HepG2 (cell line): Measurements from ENCODE around the gene MT1G. TPM values are rescaled to one million over a fixed set of nuclear protein-coding genes. Genes with fewer than 3 reads are reported as not detected.

Experiments used
- ATAC-seq: fragments of 200-7000 bp; cut with Tn5 transposase; 3 replicates; pipeline ENCODE4 v1.9.1; 2020; ENCODE audit warnings: mild to moderate bottlenecking, moderate library complexity
- BruUV-seq: library from RNA; stranded (reverse); fragments of 400-500 nt; replicated peaks from 2 replicates; lab custom pipeline; 2021; lab: Mats Ljungman, UMichigan
- CTCF ChIA-PET: fragments of 300-600 bp; formaldehyde crosslinking; extraction: SDS; loops from one replicate; lab custom pipeline; 2021; ENCODE audit warnings: low total read pairs, inconsistent platforms, low intra/inter-chr PET ratio; lab: Yijun Ruan, JAX
- POLR2A ChIA-PET: fragments of 350-600 bp; sonication (Branson Sonifier 250); formaldehyde crosslinking; loops from one replicate; lab custom pipeline; 2020; ENCODE audit warnings: antibody characterized with exemption, inconsistent platforms; lab: Yijun Ruan, JAX
- DNase-seq: peaks from one replicate; pipeline ENCODE4 v3.0.0-alpha.2; 2015; ENCODE audit warnings: low spot score
- FAIRE-seq: peaks from 3 replicates; lab custom pipeline; 2011; peaks lifted over from hg19 to GRCh38; lab: Jason Lieb, UNC
- H2AFZ ChIP-seq: one replicate; pipeline ENCODE4 v1.6.1; 2011; ENCODE audit warnings: low read length, inconsistent platforms
- H3K27ac ChIP-seq: fragments of 300-600 bp; 3 replicates; pipeline ENCODE4 v1.8.0; 2011; ENCODE audit warnings: mixed run types, mild to moderate bottlenecking, mixed read lengths, low read length, inconsistent platforms; ENCODE audit not compliant: insufficient read depth; ENCODE audit errors: extremely low read length
- H3K27me3 ChIP-seq, 2 experiments: fragments of 200-600 bp in 1 of 2; 2 replicates in 1 of 2; 3 replicates in 1 of 2; pipeline versions ENCODE4 v1.6.0 to v1.8.0; 2011; ENCODE audit warnings: low read length in 2 of 2, mild to moderate bottlenecking in 2 of 2, moderate library complexity in 2 of 2, inconsistent platforms in 1 of 2; ENCODE audit not compliant: insufficient read depth in 2 of 2, control insufficient read depth in 1 of 2
- H3K36me3 ChIP-seq, 2 experiments: fragments of 200-600 bp in 1 of 2; replicated peaks in 1 of 2; 2 replicates in 1 of 2; 3 replicates in 1 of 2; pipeline versions ENCODE4 v1.5.1 to v1.8.0; 2011; ENCODE audit warnings: low read length in 2 of 2, inconsistent platforms in 1 of 2; ENCODE audit not compliant: insufficient read depth in 2 of 2, control insufficient read depth in 1 of 2
- H3K4me1 ChIP-seq: 2 replicates; pipeline ENCODE4 v1.5.1; 2012; ENCODE audit warnings: low read length, inconsistent platforms; ENCODE audit not compliant: insufficient read depth
- H3K4me2 ChIP-seq: 2 replicates; pipeline ENCODE4 v1.6.0; 2011; ENCODE audit warnings: low read depth, low read length, inconsistent platforms
- H3K4me3 ChIP-seq, 3 experiments: fragments of 200-600 bp in 1 of 3; sonication (generic), shearing (Covaris generic) in 1 of 3; replicated peaks in 1 of 3; 2 replicates each; pipeline ENCODE4 v1.5.1; 2011 to 2016; ENCODE audit warnings: low read length in 3 of 3, inconsistent platforms in 2 of 3, low read depth in 2 of 3, mild to moderate bottlenecking in 2 of 3, control low read depth in 1 of 3, mixed read lengths in 1 of 3; ENCODE audit not compliant: insufficient read depth in 1 of 3
- H3K79me2 ChIP-seq: one replicate; pipeline ENCODE4 v1.6.1; 2011; ENCODE audit warnings: low read length, inconsistent platforms; ENCODE audit not compliant: insufficient read depth
- H3K9ac ChIP-seq: 2 replicates; pipeline ENCODE4 v1.6.0; 2011; ENCODE audit warnings: mild to moderate bottlenecking, low read depth, low read length, inconsistent platforms; ENCODE audit not compliant: insufficient read depth
- H3K9me3 ChIP-seq: 2 replicates; pipeline ENCODE4 v1.5.1; 2012; ENCODE audit warnings: mild to moderate bottlenecking, low read length
- H4K20me1 ChIP-seq: 2 replicates; pipeline ENCODE4 v1.6.0; 2011; ENCODE audit warnings: inconsistent platforms, mild to moderate bottlenecking, low read length, moderate library complexity; ENCODE audit not compliant: insufficient read depth
- ARNT ChIP-seq: fragments of 450-650 bp; IDR thresholded peaks from 2 replicates; pipeline ENCODE4 v1.6.1; 2017
- ELF3 ChIP-seq: IDR thresholded peaks from 2 replicates; pipeline ENCODE4 v1.6.1; 2016; ENCODE audit warnings: missing genetic modification reagents, missing compliant biosample characterization
- FOXC1 ChIP-seq: sonication (generic); formaldehyde crosslinking; IDR thresholded peaks from 2 replicates; pipeline ENCODE4 v1.8.0; 2022; ENCODE audit warnings: mild to moderate bottlenecking, missing genetic modification reagents, borderline replicate concordance
- IKZF1 ChIP-seq: fragments of 450-650 bp; IDR thresholded peaks from 2 replicates; pipeline ENCODE4 v1.7.1; 2016
- KMT2A ChIP-seq: sonication (generic); formaldehyde crosslinking; IDR thresholded peaks from 2 replicates; pipeline ENCODE4 v1.4.0; 2020; ENCODE audit warnings: missing genetic modification reagents
- MYC ChIP-seq: sonication (generic); formaldehyde crosslinking; IDR thresholded peaks from 2 replicates; pipeline ENCODE4 v1.9.0; 2021; ENCODE audit warnings: missing genetic modification reagents, borderline replicate concordance
- NFKBIZ ChIP-seq: IDR thresholded peaks from 2 replicates; pipeline ENCODE4 v1.6.1; 2018; ENCODE audit warnings: missing genetic modification reagents, missing compliant biosample characterization
- RAD21 ChIP-seq: fragments of 450-650 bp; formaldehyde crosslinking; IDR thresholded peaks from 2 replicates; pipeline ENCODE4 v1.5.0; 2020; ENCODE audit warnings: mild to moderate bottlenecking
- RBM22 ChIP-seq: fragments of 200-400 bp; formaldehyde crosslinking; optimal IDR thresholded peaks from 2 replicates; pipeline ENCODE3; 2017; ENCODE audit warnings: mild to moderate bottlenecking, low read length, moderate library complexity
- ZC3H13 ChIP-seq: sonication (generic); formaldehyde crosslinking; IDR thresholded peaks from 2 replicates; pipeline ENCODE4 v1.8.1; 2023; ENCODE audit warnings: mild to moderate bottlenecking, missing genetic modification reagents, moderate library complexity
- ZNF12 ChIP-seq: sonication (generic); formaldehyde crosslinking; IDR thresholded peaks from 2 replicates; pipeline ENCODE4 v1.5.0; 2020; ENCODE audit warnings: missing genetic modification reagents
- ZNF225 ChIP-seq: sonication (generic); formaldehyde crosslinking; IDR thresholded peaks from 2 replicates; pipeline ENCODE4 v1.4.0; 2020; ENCODE audit warnings: mild to moderate bottlenecking, missing genetic modification reagents
- ZNF7 ChIP-seq: IDR thresholded peaks from 2 replicates; pipeline ENCODE4 v1.6.1; 2016; ENCODE audit warnings: missing biosample characterization, missing genetic modification reagents
- ZNF703 ChIP-seq: sonication (generic); formaldehyde crosslinking; IDR thresholded peaks from 2 replicates; pipeline ENCODE4 v1.5.1; 2020; ENCODE audit warnings: missing genetic modification reagents, mild to moderate bottlenecking, moderate library complexity, borderline replicate concordance
- ZNF768 ChIP-seq: sonication (generic); formaldehyde crosslinking; IDR thresholded peaks from 2 replicates; pipeline ENCODE4 v1.4.0; 2020; ENCODE audit warnings: missing genetic modification reagents
- ZNF782 ChIP-seq: sonication (generic); formaldehyde crosslinking; IDR thresholded peaks from 2 replicates; pipeline ENCODE4 v1.4.0; 2020; ENCODE audit warnings: missing genetic modification reagents, mild to moderate bottlenecking, borderline replicate concordance
- WGBS: methylation state at CpG from one replicate; pipeline ENCODE4 v1.1.6; 2017; ENCODE audit warnings: low lambda C conversion rate; 5-methylcytosine and 5-hydroxymethylcytosine counted together
- in situ Hi-C: cut with HindIII; loops from 2 replicates; pipeline ENCODE4 v1.10.0; 2017; ENCODE audit warnings: low pct_unique_long_range_greater_than_20kb; ENCODE audit not compliant: extremely low pct_ligation_motif_present
- intact Hi-C: fragments of 100-400 bp; cut with micrococcal nuclease; formaldehyde crosslinking; loops from one replicate; pipeline ENCODE4 v1.10.0; 2022; ENCODE audit not compliant: unreplicated experiment
- polyA plus RNA-seq, 8 experiments: library from polyadenylated mRNA; depleted of rRNA in 3 of 8; stranded (reverse) in 7 of 8; unstranded in 1 of 8; fragments of >200 nt; fragmentation: Illumina TruSeq in 4 of 8; extraction: Trizol in 4 of 8; gene quantifications; 2 replicates each; pipeline versions ENCODE4 v1.2.1 to v1.2.3, GENCODE V29; 2011 to 2016; ENCODE audit warnings: low read depth in 4 of 8, missing spikeins in 1 of 8, mixed read lengths in 1 of 8; ENCODE audit not compliant: insufficient read depth in 1 of 8
- total RNA-seq, 5 experiments: library from RNA; depleted of rRNA; stranded (reverse); fragments of >200 nt; fragmentation: Illumina TruSeq; extraction: Trizol; gene quantifications; 2 replicates each; pipeline ENCODE4 v1.2.3, GENCODE V29; 2016; ENCODE audit warnings: low read depth in 1 of 5
- TF ChIP-seq, protein P1 (sequence below): sonication (generic); formaldehyde crosslinking; IDR thresholded peaks from 2 replicates; pipeline ENCODE4 v1.8.1; 2023; ENCODE audit warnings: mild to moderate bottlenecking, missing genetic modification reagents
- TF ChIP-seq, protein P2 (sequence below): sonication (generic); formaldehyde crosslinking; IDR thresholded peaks from 2 replicates; pipeline ENCODE4 v1.4.0; 2020; ENCODE audit warnings: mild to moderate bottlenecking, missing genetic modification reagents

The MT1G gene
- total and polyA plus RNA-seq, 2 of the 13 experiments (the other 11 are each of a cell fraction or from before 2014, with no cell fraction given): 3.6 to 377 TPM

DNA sequence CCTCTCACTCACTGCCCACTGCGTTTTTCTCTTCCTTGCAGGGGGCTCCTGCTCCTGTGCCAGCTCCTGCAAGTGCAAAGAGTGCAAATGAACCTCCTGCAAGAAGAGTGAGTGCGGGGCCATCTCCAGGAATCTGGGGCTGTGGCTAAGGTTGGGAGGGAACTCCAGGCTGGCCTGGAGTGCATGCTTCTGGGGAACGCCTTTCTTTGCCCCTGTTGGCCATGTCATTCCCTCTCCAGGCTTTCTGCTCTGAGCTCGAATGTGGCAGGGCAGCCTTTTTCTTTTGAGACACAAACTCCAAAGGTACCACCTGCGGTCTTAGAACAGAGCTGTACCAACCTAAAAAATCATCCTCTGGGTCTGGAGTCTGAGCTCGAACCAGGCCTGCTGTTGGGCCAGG is 49.7 kb downstream of the MT1G start:
- ATAC-seq: no peak
- BruUV-seq: no TSS peak
- Histone ChIP-seq H3K4me2 (no peak overlapping the region), H3K79me2 (no peaks in the 10 kb centered on the region), H3K9me3 (no peaks in the 10 kb centered on the region), H4K20me1 (no peaks in the 10 kb centered on the region), H3K4me3 (no peak overlapping the region), H3K27ac (no peak overlapping the region), H3K4me1 (peaks cover 28% of the 10 kb centered on the region), H2AFZ (no peak overlapping the region), H3K27me3 (peaks cover 11 to 38% of the 10 kb centered on the region in 2 experiments; a peak in 4 of 5 replicates), H3K36me3 (no peaks in the 10 kb centered on the region), H3K9ac (no peak overlapping the region)
- ChIA-PET POLR2A (interaction anchor here (1.8 kb wide), 1 partner anchor 11 kb away, joined by 6 read pairs; no protein-coding TSS in a partner anchor), CTCF (no interaction called here)
- FAIRE-seq: no peak
- intact Hi-C loops: no loop called here
- in situ Hi-C loops: no loop called here
- TF ChIP-seq RAD21: no peak
- no peak for TF ChIP-seq ELF3
- no peak for TF ChIP-seq ZNF768 (CRISPR knock-in tag)
- no peak for DNase-seq
- 0% methylated on average over 6 of the region's 6 CpGs for WGBS

DNA sequence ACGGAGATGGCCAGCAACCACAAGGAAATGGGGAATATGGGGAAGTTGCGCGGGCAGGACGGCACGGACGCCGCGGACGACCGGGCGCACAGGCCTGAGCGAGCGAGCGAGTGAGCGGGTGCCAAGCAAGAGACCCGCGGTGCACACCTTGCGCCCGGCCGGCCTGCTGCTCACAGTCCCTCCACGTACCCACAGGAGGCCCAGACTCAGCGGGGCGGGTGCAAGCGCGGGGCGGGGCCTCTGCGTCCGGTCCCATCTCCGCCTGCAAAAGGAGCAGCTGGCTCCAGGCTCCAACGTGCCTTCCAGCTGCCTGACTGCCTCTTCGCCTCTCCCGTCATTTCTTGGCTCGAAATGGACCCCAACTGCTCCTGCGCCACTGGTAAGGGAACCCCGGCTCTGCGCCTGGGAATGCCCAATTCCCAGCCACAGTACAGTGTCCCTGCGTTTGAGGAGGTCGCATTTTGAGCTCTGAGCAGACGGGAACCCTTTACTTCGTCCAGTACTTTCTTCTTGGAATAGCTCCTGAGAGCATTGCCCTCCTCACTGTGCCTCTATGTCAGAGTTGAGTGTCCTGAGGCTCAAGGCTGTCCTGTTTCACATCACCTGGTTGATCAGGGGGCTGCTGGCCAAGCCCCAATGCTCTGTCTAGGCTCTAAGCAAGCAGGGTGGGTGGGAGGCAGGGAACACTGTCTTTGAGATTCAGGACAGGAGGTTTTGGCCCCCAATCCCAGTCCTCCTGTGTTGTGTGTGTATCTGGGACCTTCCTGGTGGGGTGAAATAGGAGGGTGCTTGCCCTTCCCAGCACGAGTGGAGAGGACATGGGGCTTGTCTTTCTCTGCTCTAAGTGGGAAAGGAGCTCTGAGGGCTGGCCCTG is 50.4 kb downstream of the MT1G start:
- Histone ChIP-seq H3K27me3 (peaks cover 11 to 37% of the 10 kb centered on the region in 2 experiments; a peak in 4 of 5 replicates), H3K4me3 (no peak overlapping the region), H3K9ac (no peak overlapping the region), H3K9me3 (no peaks in the 10 kb centered on the region), H2AFZ (no peak overlapping the region), H3K79me2 (no peaks in the 10 kb centered on the region), H4K20me1 (no peaks in the 10 kb centered on the region), H3K4me2 (no peak overlapping the region), H3K27ac (no peak overlapping the region), H3K4me1 (peaks cover 21% of the 10 kb centered on the region), H3K36me3 (no peaks in the 10 kb centered on the region)
- ATAC-seq (peak; percentile 31; the same call in 2 of the 3 replicates), FAIRE-seq (no peak), DNase-seq (no peak)
- intact Hi-C loops: no loop called here
- ChIA-PET POLR2A (interaction anchor here (1.8 kb wide), 1 partner anchor 11 kb away, joined by 6 read pairs; no protein-coding TSS in a partner anchor), CTCF (no interaction called here)
- BruUV-seq: no TSS peak
- in situ Hi-C loops: no loop called here
- 73% methylated on average over 36 of the region's 41 CpGs for WGBS
- TF ChIP-seq ZC3H13 (no peak), NFKBIZ (no peak), IKZF1 (no peak), ZNF225 (CRISPR knock-in tag) (no peak), ZNF7 (CRISPR knock-in tag) (no peak), ZNF12 (CRISPR knock-in tag) (no peak), RBM22 (no peak), ZNF782 (CRISPR knock-in tag) (no peak), ARNT (no peak), MYC (CRISPR knock-in tag) (no peak), KMT2A (CRISPR knock-in tag) (no peak), ZNF703 (CRISPR knock-in tag) (no peak), FOXC1 (no peak)
- TF ChIP-seq, protein P1, sequence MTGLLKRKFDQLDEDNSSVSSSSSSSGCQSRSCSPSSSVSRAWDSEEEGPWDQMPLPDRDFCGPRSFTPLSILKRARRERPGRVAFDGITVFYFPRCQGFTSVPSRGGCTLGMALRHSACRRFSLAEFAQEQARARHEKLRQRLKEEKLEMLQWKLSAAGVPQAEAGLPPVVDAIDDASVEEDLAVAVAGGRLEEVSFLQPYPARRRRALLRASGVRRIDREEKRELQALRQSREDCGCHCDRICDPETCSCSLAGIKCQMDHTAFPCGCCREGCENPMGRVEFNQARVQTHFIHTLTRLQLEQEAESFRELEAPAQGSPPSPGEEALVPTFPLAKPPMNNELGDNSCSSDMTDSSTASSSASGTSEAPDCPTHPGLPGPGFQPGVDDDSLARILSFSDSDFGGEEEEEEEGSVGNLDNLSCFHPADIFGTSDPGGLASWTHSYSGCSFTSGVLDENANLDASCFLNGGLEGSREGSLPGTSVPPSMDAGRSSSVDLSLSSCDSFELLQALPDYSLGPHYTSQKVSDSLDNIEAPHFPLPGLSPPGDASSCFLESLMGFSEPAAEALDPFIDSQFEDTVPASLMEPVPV (CRISPR knock-in tag): no peak
- TF ChIP-seq, protein P2, sequence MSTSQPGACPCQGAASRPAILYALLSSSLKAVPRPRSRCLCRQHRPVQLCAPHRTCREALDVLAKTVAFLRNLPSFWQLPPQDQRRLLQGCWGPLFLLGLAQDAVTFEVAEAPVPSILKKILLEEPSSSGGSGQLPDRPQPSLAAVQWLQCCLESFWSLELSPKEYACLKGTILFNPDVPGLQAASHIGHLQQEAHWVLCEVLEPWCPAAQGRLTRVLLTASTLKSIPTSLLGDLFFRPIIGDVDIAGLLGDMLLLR (CRISPR knock-in tag): no peak
